SH-SY5Y (cell line): ENCODE measurements around the gene SEMA5B.

Source experiments
- GATA2 ChIP-seq: IDR thresholded peaks from 2 replicates; pipeline ENCODE4 v1.6.1; 2011; ENCODE audit warnings: mild to moderate bottlenecking, low read depth, low read length
- GATA3 ChIP-seq: IDR thresholded peaks from 2 replicates; pipeline ENCODE4 v1.6.1; 2011; ENCODE audit warnings: low read depth, mild to moderate bottlenecking, low read length, moderate library complexity

GRCh38 chr3:123072152-123072551 lies 44.6 kb upstream of the SEMA5B start:
- TF ChIP-seq GATA2 (no peak), GATA3 (no peak)
